GM18517 (cell line): ENCODE data around the gene PCDHB9.
"Not testable (repeated sequence)": the region's sequence is repeated elsewhere in the genome, so short reads cannot be mapped to it uniquely, and the experiment has no call there.

Source experiments
- ATAC-seq: cut with Tn5 transposase; IDR thresholded peaks from one replicate; pipeline ENCODE4 v1.9.1; 2021; ENCODE audit warnings: mild to moderate bottlenecking, moderate library complexity; ENCODE audit not compliant: unreplicated experiment

The PCDHB9 gene

GRCh38 chr5:141234109-141234667 is 47.2 kb downstream of the PCDHB9 start:
- ATAC-seq: no peak

GRCh38 chr5:141235922-141236321 is 49.0 kb downstream of the PCDHB9 start:
- ATAC-seq: not testable (repeated sequence)

- ATAC-seq: no peak
These were observed 49.8 kb downstream of the PCDHB9 start for GRCh38 chr5:141236516-141237313.
